Lower lobe of right lung (tissue), 2 donors: Measurements from ENCODE around the gene EIF5AL1. TPM values are rescaled to one million over a fixed set of nuclear protein-coding genes. Genes with fewer than 3 reads are reported as not detected.

Experiments
- ATAC-seq, 2 donors: fragments of 200-7000 bp; cut with Tn5 transposase; one replicate each; pipeline ENCODE4 v1.9.1; 2020 to 2022; ENCODE audit warnings: mild to moderate bottlenecking in 2 of 2, moderate library complexity in 2 of 2
- DNase-seq: peaks from one replicate; pipeline ENCODE4 v3.0.0-alpha.2; 2020
- H3K27ac ChIP-seq: fragments of 200-600 bp; one replicate; pipeline ENCODE4 v1.8.0; 2022
- H3K27me3 ChIP-seq: fragments of 200-600 bp; one replicate; pipeline ENCODE4 v1.8.0; 2022; ENCODE audit warnings: low read depth
- H3K36me3 ChIP-seq: fragments of 200-600 bp; one replicate; pipeline ENCODE4 v1.8.0; 2022; ENCODE audit warnings: mild to moderate bottlenecking
- H3K4me1 ChIP-seq: fragments of 200-600 bp; one replicate; pipeline ENCODE4 v1.8.0; 2022
- H3K4me3 ChIP-seq: fragments of 200-600 bp; one replicate; pipeline ENCODE4 v1.8.0; 2022; ENCODE audit warnings: mild to moderate bottlenecking
- H3K9me3 ChIP-seq: fragments of 200-600 bp; one replicate; pipeline ENCODE4 v1.8.0; 2022
- intact Hi-C: fragments of 100-400 bp; cut with DNase I; formaldehyde crosslinking; loops from one replicate; pipeline ENCODE4 v1.11.0; 2022
- total RNA-seq: library from RNA; stranded (reverse); fragmentation: NEBNext Ultra II Directional; extraction: Animal tissue kit (Norgen Biotek cat#: 25700); gene quantifications from one replicate; pipeline ENCODE4 v1.2.1, GENCODE V29; 2021
- TF ChIP-seq, protein P1 (sequence below): fragments of 200-600 bp; IDR thresholded peaks from one replicate; pipeline ENCODE4 v1.8.0; 2022; ENCODE audit warnings: antibody characterized with exemption, mild to moderate bottlenecking
- donor health status: DM: no; HTN: yes; CAD: no; lungs with severe emphysema.

EIF5AL1 gene
- total RNA-seq, 1 donor from 2014 or later = not detected

DNA sequence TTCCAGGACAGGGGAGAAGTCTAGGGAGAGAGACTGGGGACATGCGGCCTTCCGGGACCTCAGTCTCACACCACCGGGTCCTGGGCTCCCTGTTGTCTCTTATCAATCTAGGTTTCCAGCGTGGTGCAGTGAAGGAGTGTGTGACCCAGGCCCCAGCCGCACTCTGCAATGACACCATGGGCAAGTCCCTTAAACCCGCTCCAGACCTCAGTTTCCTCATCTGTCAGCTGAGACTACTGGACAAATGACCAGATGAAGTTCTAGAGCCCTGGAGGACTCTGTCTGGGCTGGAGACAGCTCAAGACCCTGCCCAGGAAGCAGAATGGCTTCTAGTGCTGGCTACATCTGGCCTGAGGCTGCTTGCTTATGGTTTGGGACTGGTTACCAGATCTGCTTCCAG, 20.1 kb upstream of the EIF5AL1 start:
- TF ChIP-seq, protein P1, sequence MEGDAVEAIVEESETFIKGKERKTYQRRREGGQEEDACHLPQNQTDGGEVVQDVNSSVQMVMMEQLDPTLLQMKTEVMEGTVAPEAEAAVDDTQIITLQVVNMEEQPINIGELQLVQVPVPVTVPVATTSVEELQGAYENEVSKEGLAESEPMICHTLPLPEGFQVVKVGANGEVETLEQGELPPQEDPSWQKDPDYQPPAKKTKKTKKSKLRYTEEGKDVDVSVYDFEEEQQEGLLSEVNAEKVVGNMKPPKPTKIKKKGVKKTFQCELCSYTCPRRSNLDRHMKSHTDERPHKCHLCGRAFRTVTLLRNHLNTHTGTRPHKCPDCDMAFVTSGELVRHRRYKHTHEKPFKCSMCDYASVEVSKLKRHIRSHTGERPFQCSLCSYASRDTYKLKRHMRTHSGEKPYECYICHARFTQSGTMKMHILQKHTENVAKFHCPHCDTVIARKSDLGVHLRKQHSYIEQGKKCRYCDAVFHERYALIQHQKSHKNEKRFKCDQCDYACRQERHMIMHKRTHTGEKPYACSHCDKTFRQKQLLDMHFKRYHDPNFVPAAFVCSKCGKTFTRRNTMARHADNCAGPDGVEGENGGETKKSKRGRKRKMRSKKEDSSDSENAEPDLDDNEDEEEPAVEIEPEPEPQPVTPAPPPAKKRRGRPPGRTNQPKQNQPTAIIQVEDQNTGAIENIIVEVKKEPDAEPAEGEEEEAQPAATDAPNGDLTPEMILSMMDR = no peak
- DNase-seq (no peak), ATAC-seq (no peak)
- peaks cover 23% of the 10 kb centered on the region for H3K4me1 ChIP-seq
- no peaks in the 10 kb centered on the region for H3K9me3 ChIP-seq
- no peaks in the 10 kb centered on the region for H3K36me3 ChIP-seq
- no peaks in the 10 kb centered on the region for H3K27me3 ChIP-seq
- intact Hi-C loops = no loop called here
- no peak overlapping the region for H3K4me3 ChIP-seq
- H3K27ac ChIP-seq = no peak overlapping the region

DNA sequence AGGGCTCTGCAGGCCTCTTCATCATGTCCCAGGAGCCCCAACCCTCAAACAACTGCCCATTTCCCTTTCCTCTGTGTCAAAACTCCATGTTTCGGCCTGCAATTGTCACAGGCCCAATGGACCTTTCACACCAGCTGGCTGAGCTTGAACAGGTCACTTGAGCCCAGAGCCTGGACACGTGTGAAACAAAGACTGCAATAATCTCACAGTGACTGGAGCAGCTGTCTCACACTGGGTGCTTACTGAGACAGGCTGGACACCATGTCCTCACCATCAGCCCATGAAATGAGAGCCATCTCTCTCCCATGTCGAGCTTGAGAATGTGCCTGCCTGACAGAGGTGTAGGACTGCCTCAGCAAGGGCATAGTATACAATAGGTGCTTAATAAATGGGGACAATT, 19.5 kb upstream of the EIF5AL1 start:
- DNase-seq (no peak), ATAC-seq (no peak)
- Histone ChIP-seq H3K27me3 (no peaks in the 10 kb centered on the region), H3K27ac (no peak overlapping the region), H3K9me3 (no peaks in the 10 kb centered on the region), H3K4me1 (peaks cover 22% of the 10 kb centered on the region), H3K4me3 (no peak overlapping the region), H3K36me3 (no peaks in the 10 kb centered on the region)
- TF ChIP-seq, protein P1 = no peak
- intact Hi-C loops = no loop called here

DNA sequence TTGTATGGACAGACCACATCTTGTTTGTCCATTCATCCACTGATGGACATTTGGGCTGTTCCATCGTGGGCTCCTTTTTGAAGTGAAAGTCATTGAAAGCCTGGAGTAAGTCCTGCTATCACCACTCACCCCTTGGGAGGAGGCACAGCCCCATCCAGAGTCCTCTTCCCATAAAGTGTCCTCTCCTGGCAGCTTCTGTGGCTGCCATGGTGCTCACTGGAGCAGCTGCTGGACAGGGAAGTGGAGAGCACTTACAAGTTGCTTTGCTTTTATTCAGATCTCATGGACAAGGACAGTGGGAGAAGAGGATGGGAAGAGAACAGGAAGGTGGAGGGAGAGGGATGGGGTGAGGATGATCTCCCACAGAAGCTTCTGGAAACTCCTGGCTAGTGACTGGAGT, 18.5 kb upstream of the EIF5AL1 start:
- intact Hi-C loops = no loop called here
- H3K27ac ChIP-seq = no peak overlapping the region
- TF ChIP-seq, protein P1 = no peak
- no peak for ATAC-seq
- DNase-seq = no peak
- H3K27me3 ChIP-seq = no peaks in the 10 kb centered on the region
- no peak overlapping the region for H3K4me3 ChIP-seq
- no peaks in the 10 kb centered on the region for H3K36me3 ChIP-seq
- no peaks in the 10 kb centered on the region for H3K9me3 ChIP-seq
- peaks cover 15% of the 10 kb centered on the region for H3K4me1 ChIP-seq

DNA sequence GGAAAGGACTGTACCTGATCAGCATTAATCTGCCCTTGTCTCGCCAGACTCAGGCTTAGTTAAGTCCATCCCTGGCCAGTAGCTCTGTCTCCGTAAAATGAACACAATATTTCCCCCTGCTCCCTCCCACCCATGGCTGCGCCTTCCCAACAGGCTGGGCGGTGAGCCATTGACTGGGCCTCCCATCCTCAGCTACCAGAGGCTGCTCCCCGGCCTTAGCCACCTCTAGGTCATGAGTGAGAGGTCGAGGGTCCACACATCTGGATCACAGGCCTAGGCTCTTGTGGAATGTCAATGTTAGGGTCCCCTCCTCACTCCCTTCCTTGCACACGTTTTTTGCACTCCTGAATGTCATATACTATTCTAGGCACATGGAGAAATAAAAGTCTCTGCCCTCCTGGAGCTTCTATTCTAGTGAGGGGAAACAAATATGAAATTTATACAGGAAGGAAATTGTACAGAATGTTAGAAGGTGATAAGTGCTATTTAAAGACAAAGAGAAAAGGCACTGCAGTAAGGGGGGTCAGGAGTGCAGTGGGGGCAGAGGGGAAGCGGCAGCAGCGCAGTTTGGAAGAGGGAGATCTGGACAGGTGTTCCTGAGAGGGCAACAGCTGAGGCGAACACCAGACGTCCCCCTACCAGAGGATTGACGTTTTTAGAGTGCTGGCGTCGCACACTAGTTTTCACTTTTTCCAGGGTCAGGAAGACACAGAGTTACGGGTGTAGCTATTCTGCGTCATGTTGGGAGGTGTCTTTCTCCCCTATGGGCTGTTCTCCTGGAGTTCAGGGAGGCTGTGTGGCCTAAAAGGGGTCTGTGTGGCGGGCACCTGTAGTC, 17.2 kb upstream of the EIF5AL1 start:
- ATAC-seq (no peak), DNase-seq (no peak)
- intact Hi-C loops = no loop called here
- Histone ChIP-seq H3K9me3 (no peaks in the 10 kb centered on the region), H3K4me1 (peaks cover 8% of the 10 kb centered on the region), H3K36me3 (no peaks in the 10 kb centered on the region), H3K27ac (no peak overlapping the region), H3K27me3 (no peaks in the 10 kb centered on the region), H3K4me3 (no peak overlapping the region)
- TF ChIP-seq, protein P1 = no peak

DNA sequence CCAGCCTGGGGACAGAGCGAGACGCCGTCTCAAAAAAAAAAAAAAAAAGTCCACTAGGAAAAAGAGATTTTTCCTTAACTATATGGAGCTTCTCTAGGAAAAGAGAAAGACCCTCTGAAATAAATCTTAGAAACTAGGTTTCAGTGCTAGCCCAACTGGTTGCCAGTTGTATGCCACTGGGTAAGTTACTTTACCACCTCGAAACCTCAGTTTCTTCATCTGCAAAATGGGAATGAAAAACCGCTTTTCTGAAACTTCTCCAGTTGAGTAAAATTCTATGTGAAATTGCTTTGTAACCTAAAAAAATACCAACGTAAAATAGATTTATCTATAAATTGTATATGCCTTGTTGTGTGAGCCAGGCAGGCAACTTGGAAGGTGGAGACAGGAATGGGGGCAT, 16.5 kb upstream of the EIF5AL1 start:
- ATAC-seq (no peak), DNase-seq (no peak)
- Histone ChIP-seq H3K9me3 (no peaks in the 10 kb centered on the region), H3K4me3 (no peak overlapping the region), H3K36me3 (no peaks in the 10 kb centered on the region), H3K27ac (no peak overlapping the region), H3K27me3 (no peaks in the 10 kb centered on the region), H3K4me1 (peaks cover under 1% of the 10 kb centered on the region)
- TF ChIP-seq, protein P1 = no peak
- intact Hi-C loops = no loop called here
